ENCODE measurements around the gene MLANA.
"Not testable (repeated sequence)": the region's sequence is repeated elsewhere in the genome, so short reads cannot be mapped to it uniquely, and the experiment has no call there.

MLANA gene

GRCh38 chr9:5869315-5870019 lies 21.2 kb upstream of the MLANA start:
- DNase-seq (ENCODE audit: low spot score): no peak

- DNase-seq (ENCODE audit: low spot score): no peak
These were observed 20.7 kb upstream of the MLANA start for GRCh38 chr9:5870020-5870339.

- peak; percentile 50 for DNase-seq (ENCODE audit: low spot score)
These were observed 20.0 kb upstream of the MLANA start for GRCh38 chr9:5870691-5871090.

- DNase-seq (ENCODE audit: low spot score): peak; percentile 19
These were observed 18.9 kb upstream of the MLANA start for GRCh38 chr9:5871785-5872184.

- no peak for DNase-seq (ENCODE audit: low spot score)
These were observed 18.2 kb upstream of the MLANA start for GRCh38 chr9:5872511-5872910.

GRCh38 chr9:5873439-5873838 lies 17.2 kb upstream of the MLANA start:
- no peak for DNase-seq (ENCODE audit: low spot score)

GRCh38 chr9:5874048-5874447 lies 16.6 kb upstream of the MLANA start:
- no peak for DNase-seq (ENCODE audit: low spot score)

GRCh38 chr9:5876026-5876425 lies 14.7 kb upstream of the MLANA start:
- DNase-seq (ENCODE audit: low spot score): no peak

- DNase-seq (ENCODE audit: low spot score): peak; percentile 18
These were observed 14.0 kb upstream of the MLANA start for GRCh38 chr9:5876711-5877110.

GRCh38 chr9:5879419-5880181 lies 11.1 kb upstream of the MLANA start:
- peak; percentile 88 for DNase-seq (ENCODE audit: low spot score)

- not testable (repeated sequence) for DNase-seq (ENCODE audit: low spot score)
These were observed 8.3 kb upstream of the MLANA start for GRCh38 chr9:5882244-5883012.

- peak; percentile 20 for DNase-seq (ENCODE audit: low spot score)
These were observed 6.5 kb upstream of the MLANA start for GRCh38 chr9:5884191-5884590.

- DNase-seq (ENCODE audit: low spot score): peak; percentile 78
These were observed 4.4 kb upstream of the MLANA start for GRCh38 chr9:5886114-5886939.

- peak; percentile 16 for DNase-seq (ENCODE audit: low spot score)
These were observed 1.9 kb downstream of the MLANA start for GRCh38 chr9:5892456-5893133.

- no peak for DNase-seq (ENCODE audit: low spot score)
These were observed 2.4 kb downstream of the MLANA start for GRCh38 chr9:5893134-5893505.

- DNase-seq (ENCODE audit: low spot score): no peak
These were observed 3.0 kb downstream of the MLANA start for GRCh38 chr9:5893591-5894236.

GRCh38 chr9:5894237-5894959 lies 3.7 kb downstream of the MLANA start:
- DNase-seq (ENCODE audit: low spot score): no peak

GRCh38 chr9:5895782-5896181 lies 5.1 kb downstream of the MLANA start:
- DNase-seq (ENCODE audit: low spot score): peak; percentile 28

- peak; percentile 27 for DNase-seq (ENCODE audit: low spot score)
These were observed 6.2 kb downstream of the MLANA start for GRCh38 chr9:5896863-5897262.

- DNase-seq (ENCODE audit: low spot score): peak; percentile 26
These were observed 7.2 kb downstream of the MLANA start for GRCh38 chr9:5897851-5898250.
